DMS 273 (cell line): ENCODE results near the gene INPP5F.
A peak's percentile ranks its signal among the peaks of the same experiment; 100 is the strongest.
"Not testable (repeated sequence)": the region's sequence is repeated elsewhere in the genome, so short reads cannot be mapped to it uniquely, and the experiment has no call there.

Experiments
- DNase-seq: peaks from one replicate; lab custom pipeline; 2025; ENCODE audit not compliant: unreplicated experiment; lab: John Stamatoyannopoulos, UW

INPP5F gene

DNA sequence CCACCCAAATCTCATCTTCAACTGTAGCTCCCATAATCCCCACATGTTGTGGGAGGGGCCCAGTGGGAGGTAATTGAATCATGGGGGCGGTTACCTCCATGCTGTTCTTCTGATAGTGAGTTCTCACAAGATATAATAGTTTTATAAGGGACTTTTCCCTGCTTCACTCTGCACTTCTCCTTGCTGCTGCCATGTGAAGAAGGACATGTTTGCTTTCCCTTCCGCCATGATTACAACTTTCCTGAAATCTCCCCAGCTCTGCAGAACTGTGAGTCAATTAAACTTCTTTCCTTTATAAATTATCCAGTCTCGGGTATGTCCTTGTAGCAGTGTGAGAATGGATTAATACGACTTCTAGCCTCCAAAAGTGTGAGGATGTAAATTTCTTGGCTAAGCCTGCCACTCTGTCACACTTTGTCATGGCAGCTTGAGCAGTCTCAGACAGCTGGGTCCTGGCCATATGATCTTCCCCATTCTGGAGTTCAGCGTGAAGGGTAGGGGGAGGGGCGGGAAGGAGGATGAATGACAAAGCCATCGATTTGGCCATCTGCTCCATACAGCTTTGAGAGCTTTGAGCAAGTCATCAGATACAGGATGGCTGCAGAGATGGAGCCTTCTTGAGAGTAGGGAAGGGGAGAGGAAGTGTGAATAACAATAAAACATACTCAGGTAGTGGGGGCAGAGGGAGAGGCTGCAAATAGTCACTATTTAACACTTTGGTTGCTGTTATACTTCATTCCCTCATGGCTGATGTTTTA is 19.1 kb upstream of the INPP5F start:
- peak; percentile 49 for DNase-seq

- DNase-seq, result not testable (repeated sequence)
These were observed 18.5 kb upstream of the INPP5F start for GRCh38 chr10:119707331-119707730.

DNA sequence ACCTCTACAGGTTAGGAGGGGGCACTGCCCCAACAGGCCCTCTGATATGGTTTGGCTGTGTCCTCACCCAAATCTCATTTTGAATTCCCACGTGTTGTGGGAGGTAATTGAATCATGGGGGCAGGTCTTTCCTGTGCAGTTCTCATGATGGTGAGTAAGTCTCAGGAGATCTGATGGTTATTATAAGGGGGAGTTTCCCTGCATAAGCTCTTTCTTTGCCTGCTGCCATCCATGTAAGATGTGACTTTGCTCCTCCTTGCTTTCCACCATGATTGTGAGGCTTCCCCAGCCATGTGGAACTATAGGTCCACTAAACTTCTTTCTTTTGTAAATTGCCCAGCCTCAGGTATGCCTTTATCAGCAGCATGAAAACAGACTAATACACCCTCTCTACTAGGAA is 14.9 kb upstream of the INPP5F start:
- not testable (repeated sequence) for DNase-seq

- DNase-seq, result no peak
These were observed 11.9 kb upstream of the INPP5F start for GRCh38 chr10:119713744-119714483.

DNA sequence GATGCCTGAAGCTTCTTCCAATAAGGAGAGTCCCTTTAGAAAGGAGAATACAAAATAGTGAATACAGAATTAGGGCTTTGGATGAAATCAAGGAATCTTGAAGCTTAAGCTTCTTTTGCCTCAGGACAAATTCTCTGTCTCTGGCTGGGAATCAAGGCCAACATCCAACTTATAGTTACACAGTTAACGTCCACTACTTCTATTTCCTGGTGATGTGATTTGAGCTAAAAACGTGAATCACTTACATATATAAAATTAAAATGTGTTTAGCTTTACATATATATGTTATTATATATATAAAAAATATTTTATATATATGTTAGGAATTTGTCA is 11.4 kb upstream of the INPP5F start:
- no peak for DNase-seq

DNA sequence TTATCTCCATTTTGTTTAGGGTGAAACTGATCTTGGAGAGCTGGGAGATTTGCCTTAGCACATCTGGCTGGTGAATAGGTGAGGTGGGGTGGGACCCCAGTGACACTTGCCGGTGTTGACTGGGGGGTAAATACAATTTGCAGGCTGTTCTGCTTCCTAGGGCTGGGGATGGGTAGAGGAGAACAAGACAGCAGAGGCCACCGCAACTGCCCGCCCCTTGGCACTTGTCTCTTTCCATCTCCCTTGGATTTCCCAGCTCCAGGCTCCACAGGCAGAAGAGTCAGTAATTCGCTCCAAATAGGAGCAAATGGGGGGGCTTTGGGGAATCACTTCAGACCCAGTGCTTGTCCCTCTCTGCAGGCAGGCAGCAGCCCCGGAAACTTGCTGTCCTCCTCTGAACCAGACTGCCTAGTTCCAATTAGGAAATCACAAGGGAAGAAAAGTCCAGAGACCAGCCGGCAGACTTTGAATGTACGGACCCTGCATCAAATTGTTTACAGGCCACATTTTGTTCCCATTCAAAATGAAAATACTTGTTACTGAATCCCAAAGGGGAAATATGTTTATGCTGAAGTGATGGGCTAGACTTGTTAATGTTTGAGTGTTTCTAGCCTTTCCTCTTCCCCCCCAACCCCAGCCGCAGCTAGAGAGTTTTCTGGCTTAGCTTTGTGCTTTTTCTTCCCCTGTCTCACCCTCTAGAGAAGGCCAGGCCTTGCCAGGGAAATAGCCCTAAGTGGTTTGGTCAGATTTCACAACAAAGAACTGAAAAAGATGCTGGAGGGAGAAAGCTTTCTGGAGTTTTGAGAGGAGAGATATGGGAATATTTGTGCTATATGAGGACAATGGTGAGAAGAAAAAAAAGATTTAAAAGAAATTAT is 10.0 kb upstream of the INPP5F start:
- DNase-seq, result no peak

DNA sequence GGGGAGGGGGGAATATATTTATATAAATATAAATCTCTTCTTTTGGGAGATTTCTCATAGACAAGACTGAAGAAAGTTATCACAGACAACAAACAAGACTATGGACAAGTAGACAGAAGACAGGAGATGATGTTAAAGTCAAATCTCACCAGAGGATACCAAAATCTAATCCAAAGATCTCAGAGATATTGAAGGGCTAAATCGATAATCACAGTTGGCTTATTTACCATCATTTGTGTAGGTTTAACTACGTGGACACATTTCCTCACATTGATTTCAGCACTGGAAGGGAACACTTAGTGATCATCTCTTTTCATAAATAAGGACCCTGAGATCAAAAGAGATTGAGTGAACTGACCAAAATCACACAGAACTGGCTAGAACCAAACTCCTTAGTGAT is 2.7 kb upstream of the INPP5F start:
- no peak for DNase-seq

DNA sequence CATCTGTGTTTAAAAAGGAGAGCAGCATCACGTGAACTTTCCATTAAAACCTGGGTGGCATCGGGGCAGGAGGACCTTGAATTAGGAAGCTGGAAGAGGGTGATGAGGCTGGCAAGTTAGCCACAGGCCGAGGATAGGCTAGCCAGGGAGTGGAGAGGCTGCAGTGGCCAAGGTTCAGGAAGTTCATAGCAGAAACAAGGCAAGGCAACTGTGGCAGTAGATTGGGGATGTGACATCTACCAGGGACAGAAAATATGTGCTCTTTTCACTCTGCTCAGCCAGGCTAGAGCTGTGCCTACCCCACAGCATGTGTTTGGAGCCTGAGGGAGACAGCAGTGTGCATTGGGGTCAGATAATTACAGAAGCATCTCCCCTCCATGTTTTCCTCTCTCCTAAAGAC is 2.2 kb upstream of the INPP5F start:
- no peak for DNase-seq

DNA sequence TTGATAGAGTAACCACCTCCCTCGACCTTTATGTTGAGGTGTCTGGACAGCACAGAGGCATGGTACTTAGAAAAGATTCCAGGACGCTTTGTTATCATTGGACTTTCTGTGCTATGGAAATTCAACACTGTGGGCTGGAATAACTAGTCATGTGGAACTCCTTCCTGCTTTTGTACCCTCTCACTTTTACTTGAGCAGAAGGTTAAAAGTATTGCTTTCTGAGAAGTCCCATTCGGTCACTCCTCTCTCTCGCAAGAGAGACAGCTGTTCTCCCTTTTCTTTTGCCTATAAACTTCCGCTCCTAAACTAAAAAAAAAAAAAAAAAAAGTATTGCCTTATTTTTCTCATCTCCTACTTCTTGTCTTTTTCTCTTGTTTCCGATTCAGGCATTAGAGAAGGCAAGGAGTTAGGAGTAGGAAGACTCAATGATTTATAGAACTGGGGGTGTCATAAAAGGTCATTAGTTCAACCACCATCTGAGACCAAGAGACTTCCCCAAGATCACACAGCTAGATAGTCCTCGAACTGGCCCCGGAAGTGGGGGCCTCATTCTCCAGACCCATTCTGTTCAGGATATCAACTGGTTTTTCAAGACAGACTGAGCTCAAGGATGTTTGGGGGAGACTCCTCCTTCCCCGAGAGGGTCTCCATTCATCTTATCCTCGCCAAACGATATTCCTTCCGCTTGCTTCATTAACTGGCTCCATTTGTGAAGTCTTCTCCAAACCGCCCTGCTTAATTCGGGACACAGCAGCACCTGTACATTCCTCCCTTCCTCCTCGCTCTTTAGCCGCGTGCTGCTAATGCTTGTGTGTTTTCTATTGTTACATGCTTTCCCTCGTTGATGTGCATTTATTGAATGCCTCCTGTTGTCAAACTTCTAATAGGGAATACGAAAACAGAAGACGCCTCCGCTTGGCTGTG is 995 bp upstream of the INPP5F start:
- peak; percentile 13 for DNase-seq

- DNase-seq, result no peak
These were observed 378 bp upstream of the INPP5F start for GRCh38 chr10:119725517-119725827.

DNA sequence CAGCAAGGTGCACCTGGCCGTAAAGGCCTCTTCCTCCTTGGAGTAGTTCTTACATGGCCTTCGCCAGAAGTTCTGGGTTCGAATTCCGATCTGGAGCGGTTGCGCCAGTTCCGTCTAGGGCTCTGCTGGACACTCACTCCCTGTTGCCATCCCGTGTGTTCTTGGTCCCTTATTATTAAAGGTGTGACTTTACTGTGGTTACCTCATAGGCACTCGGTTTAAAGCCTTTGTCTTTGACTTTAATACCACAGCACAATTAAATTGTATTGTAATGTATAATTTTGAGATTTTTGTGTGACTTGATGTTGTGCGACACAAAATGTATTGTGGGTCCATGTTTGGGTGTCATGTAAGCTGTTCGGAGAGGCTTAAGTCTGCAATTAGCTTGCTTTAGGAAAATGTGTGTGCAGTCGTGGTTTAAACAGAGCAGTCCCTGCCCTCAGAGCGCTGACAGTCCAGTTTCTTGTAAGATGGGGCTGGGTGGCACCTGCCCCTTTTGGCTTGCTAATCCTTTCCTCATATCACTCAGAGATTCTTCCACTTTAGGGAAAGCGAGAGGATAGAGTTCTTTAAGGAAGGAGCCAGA is 919 bp downstream of the INPP5F start:
- DNase-seq, result no peak

DNA sequence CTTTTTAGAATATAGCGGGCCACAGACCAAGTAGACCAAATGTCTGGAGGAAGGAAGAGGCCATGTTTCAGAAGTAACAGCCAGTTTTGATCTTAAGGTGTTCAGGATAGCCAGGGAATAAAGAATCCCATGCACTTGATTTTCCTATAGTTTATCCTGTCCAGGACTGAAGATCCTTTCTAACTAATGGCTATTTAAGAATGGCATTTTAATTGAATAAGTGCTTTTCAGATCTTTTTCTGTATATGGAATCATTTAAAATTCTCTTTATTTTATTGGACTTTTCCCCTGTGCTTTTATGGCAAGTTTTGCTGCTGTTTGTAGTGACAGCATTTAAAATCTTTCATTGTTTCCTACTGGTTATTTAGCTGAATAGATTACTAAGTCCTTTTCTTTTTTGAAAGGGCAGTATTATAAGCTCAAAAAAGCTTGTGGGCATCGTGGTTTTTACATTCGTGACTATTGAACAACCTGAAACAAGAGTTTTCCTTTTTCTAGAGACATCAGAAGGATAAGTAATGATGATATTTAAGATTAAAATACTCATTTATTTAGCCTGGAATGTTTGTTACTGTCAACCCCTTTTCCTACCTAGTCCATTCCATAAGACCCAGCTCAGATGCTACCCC is 2.4 kb downstream of the INPP5F start:
- DNase-seq, result no peak

DNA sequence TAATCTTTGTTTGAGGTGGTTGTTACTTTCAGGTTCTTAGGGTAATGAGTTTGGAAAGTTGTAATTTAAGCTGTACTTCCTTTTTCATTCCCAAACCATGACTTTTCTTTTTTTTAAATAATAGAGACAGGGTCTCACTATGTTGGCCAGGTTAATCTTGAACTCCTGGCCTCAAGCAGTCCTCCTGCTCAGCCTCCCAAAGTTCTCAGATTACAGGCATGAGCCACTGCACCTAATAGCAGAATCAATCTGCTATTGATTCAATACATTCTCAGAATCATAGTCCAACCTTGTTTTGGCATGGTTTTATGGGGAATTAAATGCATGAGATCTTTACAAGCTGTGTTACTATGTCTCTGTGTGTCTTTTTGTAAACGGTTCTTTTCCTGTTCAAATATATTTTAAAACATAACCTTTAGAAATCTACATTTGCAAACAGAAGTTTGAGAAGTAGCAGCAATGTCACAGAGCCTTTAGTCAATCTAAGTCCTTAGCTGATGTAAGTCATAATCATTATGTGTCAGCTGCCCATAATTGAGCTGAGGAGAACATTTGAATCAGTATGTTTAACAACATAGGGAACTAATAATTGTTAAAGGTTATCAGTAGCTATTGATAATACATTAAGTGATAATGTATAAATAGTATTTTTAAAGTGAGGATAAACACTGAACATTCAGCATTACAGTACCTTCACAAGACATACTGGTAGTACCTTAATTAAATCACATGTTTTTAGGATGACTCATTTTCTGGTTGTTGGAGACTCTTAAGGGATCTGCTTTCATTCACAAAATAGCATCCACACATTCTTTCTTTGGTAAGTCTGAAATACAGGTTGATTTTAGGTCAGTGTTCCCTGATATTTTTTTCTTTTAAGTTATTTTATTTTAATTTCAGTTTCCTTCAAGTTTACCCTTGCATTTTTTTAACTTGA is 8.8 kb downstream of the INPP5F start:
- no peak for DNase-seq

DNA sequence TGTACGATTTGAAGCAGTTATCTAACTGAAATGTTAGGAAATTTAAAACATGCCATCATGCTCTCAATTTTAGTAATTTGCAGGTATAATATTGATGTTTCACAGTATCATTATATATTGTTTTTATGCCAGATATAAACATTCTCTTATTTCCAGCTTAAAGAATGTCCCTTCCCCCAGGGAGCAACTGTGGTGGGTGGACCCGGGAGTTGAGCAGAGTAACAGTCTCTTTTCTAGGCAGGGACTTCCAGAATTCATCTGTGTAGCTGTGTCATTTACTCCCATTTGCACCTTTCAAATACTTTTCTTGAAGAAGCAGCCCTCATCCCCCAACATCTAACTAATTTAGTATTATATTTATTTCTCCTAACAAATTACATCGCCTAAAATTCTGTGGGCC is 9.6 kb downstream of the INPP5F start:
- DNase-seq, result no peak

DNA sequence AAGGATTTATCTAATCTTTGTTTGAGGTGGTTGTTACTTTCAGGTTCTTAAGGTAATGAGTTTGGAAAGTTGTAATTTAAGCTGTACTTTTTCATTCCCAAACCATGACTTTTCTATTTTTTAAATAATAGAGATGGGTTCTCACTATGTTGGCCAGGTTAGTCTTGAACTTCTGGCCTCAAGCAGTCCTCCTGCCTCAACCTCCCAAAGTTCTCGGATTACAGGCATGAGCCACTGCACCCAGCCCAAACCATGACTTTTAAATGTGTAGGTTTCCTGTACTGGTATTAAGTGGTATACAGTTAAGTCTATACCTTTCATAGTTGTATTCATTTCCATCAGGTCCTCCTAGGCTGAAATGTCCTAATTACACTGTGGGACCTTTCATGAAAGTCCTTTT is 10.4 kb downstream of the INPP5F start:
- DNase-seq, result no peak

DNA sequence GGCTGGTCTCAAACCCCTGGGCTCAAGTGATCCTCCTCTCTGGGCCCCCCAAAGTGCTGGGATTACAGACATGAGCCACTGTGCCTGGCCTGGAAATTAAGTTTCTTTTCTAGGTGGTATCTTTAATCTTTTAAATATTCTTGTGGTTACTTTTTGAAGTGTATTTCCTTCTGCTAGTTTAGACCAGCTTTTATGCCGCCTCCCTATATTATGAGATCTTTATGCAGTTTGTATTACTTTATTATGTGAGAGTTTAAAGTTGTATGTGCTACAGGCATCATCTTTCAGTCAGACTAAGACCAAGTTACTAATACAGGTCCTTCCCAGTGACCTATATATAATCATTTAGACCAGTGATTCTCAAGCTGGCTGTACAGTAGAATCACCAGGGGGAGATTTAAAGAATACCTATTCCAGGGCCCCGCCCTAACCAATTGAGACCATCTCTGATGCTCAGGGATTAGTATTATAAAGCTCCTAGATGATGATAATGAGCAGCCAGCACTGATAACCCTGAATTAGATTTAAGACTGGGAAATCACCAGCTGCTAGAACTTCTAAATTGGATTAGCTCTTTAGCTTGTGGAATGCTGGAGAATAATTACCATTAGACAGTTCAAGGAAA is 11.3 kb downstream of the INPP5F start:
- no peak for DNase-seq

DNA sequence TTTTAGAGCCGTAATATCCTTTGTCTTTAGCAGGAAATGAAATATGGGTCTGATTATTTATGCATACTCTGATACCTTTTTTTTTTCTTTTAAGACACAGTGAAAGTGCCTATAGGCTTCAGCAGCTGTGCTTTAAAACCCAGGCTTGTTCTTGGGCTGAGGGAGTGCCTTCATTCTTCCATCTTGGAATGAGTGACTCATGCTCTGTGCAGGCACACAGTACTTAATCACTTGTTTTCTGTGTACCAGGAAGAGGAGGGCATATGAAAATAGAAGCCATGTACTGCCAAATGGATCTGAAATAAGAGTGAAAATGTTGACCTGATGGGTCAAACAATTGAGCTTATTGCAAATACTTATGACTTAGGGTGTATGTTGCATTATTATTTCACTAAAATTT is 12.0 kb downstream of the INPP5F start:
- peak; percentile 12 for DNase-seq

DNA sequence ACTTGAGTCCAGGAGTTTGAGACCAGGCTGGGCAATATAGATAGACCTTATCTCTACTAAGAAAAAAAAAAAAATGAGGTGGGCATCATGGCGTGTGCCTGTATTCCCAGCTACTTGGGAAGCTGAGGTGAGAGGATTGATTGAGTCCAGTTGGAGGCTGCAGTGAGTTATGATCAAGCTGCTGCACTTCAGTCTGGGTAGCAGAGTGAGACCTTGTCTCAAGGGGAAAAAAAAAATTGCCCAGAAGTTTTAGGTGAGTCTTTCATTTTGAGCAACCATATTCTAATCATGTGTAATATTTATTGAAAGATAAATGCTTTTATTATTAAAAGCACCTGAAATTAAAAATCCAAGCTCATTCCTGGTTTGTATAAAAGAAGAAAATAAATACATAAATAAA is 13.1 kb downstream of the INPP5F start:
- DNase-seq, result no peak

DNA sequence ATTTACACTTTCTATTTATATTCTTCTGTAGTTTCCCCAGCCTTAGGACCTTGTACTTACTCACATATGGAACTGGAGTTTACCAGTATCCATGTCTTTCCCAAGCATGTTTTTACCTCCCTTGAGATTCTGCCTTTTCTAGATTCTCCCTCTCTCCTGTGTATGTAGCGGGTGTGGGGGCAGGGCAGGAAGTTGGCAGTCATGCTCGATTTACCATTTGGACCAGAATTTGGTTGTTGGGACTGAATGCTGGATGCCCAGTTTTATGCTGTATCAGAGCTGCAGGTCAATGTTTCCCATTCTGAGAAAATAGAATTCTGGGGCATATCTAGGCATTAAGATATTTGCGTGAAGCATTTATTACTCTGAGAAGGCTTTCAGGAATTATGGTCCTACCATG is 14.2 kb downstream of the INPP5F start:
- no peak for DNase-seq
